HEK293 (cell line): ENCODE data around the gene GID4.

Source experiments
- FEZF1 ChIP-seq: fragments of 450-650 bp; formaldehyde crosslinking; IDR thresholded peaks from 2 replicates; pipeline ENCODE4 v1.5.1; 2016; ENCODE audit warnings: missing biosample characterization, missing genetic modification characterization
- HIC1 ChIP-seq: fragments of 450-650 bp; formaldehyde crosslinking; IDR thresholded peaks from 2 replicates; pipeline ENCODE4 v1.5.1; 2016; ENCODE audit warnings: missing biosample characterization, missing genetic modification characterization
- HOXA7 ChIP-seq: sonication (generic); formaldehyde crosslinking; IDR thresholded peaks from 2 replicates; pipeline ENCODE4 v1.8.1; 2022; ENCODE audit warnings: missing genetic modification reagents, borderline replicate concordance
- IKZF3 ChIP-seq: fragments of 450-650 bp; IDR thresholded peaks from 2 replicates; pipeline ENCODE4 v1.5.0; 2018; ENCODE audit warnings: missing biosample characterization, mild to moderate bottlenecking, missing genetic modification characterization, moderate library complexity
- KLF10 ChIP-seq: fragments of 450-650 bp; IDR thresholded peaks from 2 replicates; pipeline ENCODE4 v1.5.1; 2018; ENCODE audit warnings: missing biosample characterization, mild to moderate bottlenecking, missing genetic modification characterization
- KLF7 ChIP-seq: fragments of 450-650 bp; formaldehyde crosslinking; IDR thresholded peaks from 2 replicates; pipeline ENCODE4 v1.5.1; 2016; ENCODE audit warnings: missing biosample characterization, missing genetic modification characterization, borderline replicate concordance
- OVOL3 ChIP-seq: fragments of 450-650 bp; formaldehyde crosslinking; IDR thresholded peaks from 2 replicates; pipeline ENCODE4 v1.5.1; 2016; ENCODE audit warnings: missing biosample characterization, missing genetic modification characterization
- PATZ1 ChIP-seq: fragments of 450-650 bp; formaldehyde crosslinking; IDR thresholded peaks from 2 replicates; pipeline ENCODE4 v1.5.1; 2016; ENCODE audit warnings: missing biosample characterization, missing genetic modification characterization
- PRDM4 ChIP-seq: fragments of 450-650 bp; formaldehyde crosslinking; IDR thresholded peaks from 2 replicates; pipeline ENCODE4 v1.5.1; 2017; ENCODE audit warnings: missing biosample characterization, missing genetic modification characterization
- WT1 ChIP-seq: fragments of 450-650 bp; formaldehyde crosslinking; IDR thresholded peaks from 2 replicates; pipeline ENCODE4 v1.5.1; 2016; ENCODE audit warnings: missing biosample characterization, missing genetic modification characterization
- ZBTB44 ChIP-seq: fragments of 450-650 bp; IDR thresholded peaks from 2 replicates; pipeline ENCODE4 v1.5.1; 2018; ENCODE audit warnings: missing biosample characterization, mild to moderate bottlenecking, missing genetic modification characterization
- ZNF140 ChIP-seq: fragments of 450-650 bp; formaldehyde crosslinking; IDR thresholded peaks from 2 replicates; pipeline ENCODE4 v1.5.1; 2016; ENCODE audit warnings: missing biosample characterization, missing genetic modification characterization
- ZNF211 ChIP-seq: fragments of 450-650 bp; formaldehyde crosslinking; IDR thresholded peaks from 2 replicates; pipeline ENCODE4 v1.5.1; 2016; ENCODE audit warnings: low read depth, missing biosample characterization, missing genetic modification characterization
- ZNF24 ChIP-seq: fragments of 450-650 bp; formaldehyde crosslinking; IDR thresholded peaks from 2 replicates; pipeline ENCODE4 v1.5.1; 2016; ENCODE audit warnings: missing biosample characterization, missing genetic modification characterization
- ZNF292 ChIP-seq: fragments of 450-650 bp; formaldehyde crosslinking; IDR thresholded peaks from 2 replicates; pipeline ENCODE4 v1.5.1; 2016; ENCODE audit warnings: low read depth, missing biosample characterization, missing genetic modification characterization, borderline replicate concordance
- ZNF394 ChIP-seq: fragments of 450-650 bp; formaldehyde crosslinking; IDR thresholded peaks from 2 replicates; pipeline ENCODE4 v1.5.1; 2016; ENCODE audit warnings: missing biosample characterization, missing genetic modification characterization, mild to moderate bottlenecking, moderate library complexity, borderline replicate concordance
- ZNF518A ChIP-seq: fragments of 450-650 bp; formaldehyde crosslinking; conservative IDR thresholded peaks from 2 replicates; pipeline ENCODE4 v1.5.1; 2016; ENCODE audit warnings: low read depth, missing biosample characterization, missing genetic modification characterization
- ZNF548 ChIP-seq: fragments of 450-650 bp; formaldehyde crosslinking; IDR thresholded peaks from 2 replicates; pipeline ENCODE4 v1.5.1; 2016; ENCODE audit warnings: missing biosample characterization, missing genetic modification characterization
- ZNF580 ChIP-seq: fragments of 450-650 bp; formaldehyde crosslinking; IDR thresholded peaks from 2 replicates; pipeline ENCODE4 v1.5.1; 2016; ENCODE audit warnings: missing biosample characterization, missing genetic modification characterization
- ZNF623 ChIP-seq: fragments of 450-650 bp; formaldehyde crosslinking; IDR thresholded peaks from 2 replicates; pipeline ENCODE4 v1.5.1; 2016; ENCODE audit warnings: missing biosample characterization, missing genetic modification characterization
- ZNF654 ChIP-seq: fragments of 450-650 bp; formaldehyde crosslinking; IDR thresholded peaks from 2 replicates; pipeline ENCODE4 v1.5.1; 2016; ENCODE audit warnings: low read depth, missing biosample characterization, missing genetic modification characterization
- ZNF791 ChIP-seq: fragments of 450-650 bp; formaldehyde crosslinking; IDR thresholded peaks from 2 replicates; pipeline ENCODE4 v1.5.1; 2016; ENCODE audit warnings: missing biosample characterization, missing genetic modification characterization
- ZSCAN5A ChIP-seq: fragments of 450-650 bp; formaldehyde crosslinking; IDR thresholded peaks from 2 replicates; pipeline ENCODE4 v1.5.1; 2016; ENCODE audit warnings: missing biosample characterization, missing genetic modification characterization

GID4 gene

GRCh38 chr17:18087610-18088491 is 48.6 kb downstream of the GID4 start, which contains the start of gene DRG2 (continued):
- peak; percentile 97 for TF ChIP-seq ZNF24 (tag by site-specific recombination)
- peak; percentile 63 for TF ChIP-seq HIC1 (tag by site-specific recombination)
- no peak for TF ChIP-seq ZNF211
- TF ChIP-seq PATZ1 (tag by site-specific recombination), result peak; percentile 88
- TF ChIP-seq KLF7 (tag by site-specific recombination), result peak; percentile 97
- peak; percentile 98 for TF ChIP-seq IKZF3 (tag by site-specific recombination)
- TF ChIP-seq ZNF623, result peak; percentile 54
- peak; percentile 98 for TF ChIP-seq ZNF580 (tag by site-specific recombination)
- no peak for TF ChIP-seq ZNF548 (tag by site-specific recombination)
- peak; percentile 97 for TF ChIP-seq ZNF394 (tag by site-specific recombination)
- TF ChIP-seq OVOL3 (tag by site-specific recombination), result peak; percentile 89
- TF ChIP-seq ZSCAN5A, result peak; percentile 98
- peak; percentile 77 for TF ChIP-seq ZBTB44
- peak; percentile 71; the same call in 1 of the 2 replicates for TF ChIP-seq PRDM4 (tag by site-specific recombination)
- no peak for TF ChIP-seq ZNF140 (tag by site-specific recombination)
- TF ChIP-seq WT1 (tag by site-specific recombination), result peak; percentile 64
- TF ChIP-seq FEZF1 (tag by site-specific recombination), result peak; percentile 70
- peak; percentile 86; the same call in 1 of the 2 replicates for TF ChIP-seq ZNF518A (tag by site-specific recombination)
- peak; percentile 26; the same call in 1 of the 2 replicates for TF ChIP-seq ZNF654
- TF ChIP-seq ZNF292, result no peak
- peak; percentile 81 for TF ChIP-seq KLF10 (tag by site-specific recombination)
- no peak for TF ChIP-seq HOXA7 (CRISPR knock-in tag)
- no peak for TF ChIP-seq ZNF791
